HG02840 (cell line): Measurements from ENCODE around the gene CMTM8.
"Not testable (repeated sequence)": the region's sequence is repeated elsewhere in the genome, so short reads cannot be mapped to it uniquely, and the experiment has no call there.

Experiments
- ATAC-seq: cut with Tn5 transposase; IDR thresholded peaks from one replicate; pipeline ENCODE4 v1.9.1; 2021; ENCODE audit warnings: mild to moderate bottlenecking, moderate library complexity, moderate number of reproducible peaks; ENCODE audit not compliant: unreplicated experiment, low FRiP score

Gene CMTM8

GRCh38 chr3:32372213-32372490, 133.7 kb downstream of the CMTM8 start:
- no peak for ATAC-seq

GRCh38 chr3:32373276-32373675, 134.8 kb downstream of the CMTM8 start:
- ATAC-seq: no peak

- ATAC-seq: no peak
Measured at GRCh38 chr3:32373844-32374243, 135.4 kb downstream of the CMTM8 start.

- no peak for ATAC-seq
Measured at GRCh38 chr3:32374788-32375595, 136.5 kb downstream of the CMTM8 start.

GRCh38 chr3:32375596-32375930, 137.1 kb downstream of the CMTM8 start:
- ATAC-seq: no peak

- ATAC-seq: no peak
Measured at GRCh38 chr3:32376115-32376514, 137.6 kb downstream of the CMTM8 start.

- no peak for ATAC-seq
Measured at GRCh38 chr3:32379831-32380500, 141.5 kb downstream of the CMTM8 start.

GRCh38 chr3:32381922-32382321, 143.4 kb downstream of the CMTM8 start:
- ATAC-seq: no peak

GRCh38 chr3:32383136-32383711, 144.7 kb downstream of the CMTM8 start:
- no peak for ATAC-seq

- ATAC-seq: no peak
Measured at GRCh38 chr3:32384938-32385337, 146.5 kb downstream of the CMTM8 start.

- no peak for ATAC-seq
Measured at GRCh38 chr3:32387512-32387911, 149.0 kb downstream of the CMTM8 start.

GRCh38 chr3:32389577-32389976, 151.1 kb downstream of the CMTM8 start:
- ATAC-seq: not testable (repeated sequence)

GRCh38 chr3:32391643-32392535, 153.4 kb downstream of the CMTM8 start, which contains the start of gene CMTM7:
Gene CMTM7, plus strand, starts transcription at chr3:32391853. Its CDS starts 54 bp downstream, at chr3:32391907.
- peak; percentile 49 for ATAC-seq

GRCh38 chr3:32392536-32393302, 154.2 kb downstream of the CMTM8 start:
- ATAC-seq: no peak

GRCh38 chr3:32395496-32395895, 157.0 kb downstream of the CMTM8 start:
- no peak for ATAC-seq

GRCh38 chr3:32397941-32398340, 159.5 kb downstream of the CMTM8 start:
- no peak for ATAC-seq

GRCh38 chr3:32398531-32398930, 160.1 kb downstream of the CMTM8 start:
- ATAC-seq: no peak

GRCh38 chr3:32399030-32399620, 160.6 kb downstream of the CMTM8 start:
- ATAC-seq: no peak

GRCh38 chr3:32401126-32401525, 162.6 kb downstream of the CMTM8 start:
- peak; percentile 27 for ATAC-seq
